Activated B cell treated with CpG ODN at 0.5 μM for 24 hours (primary cell): ENCODE results near the gene REEP5. TPM values are rescaled to one million over a fixed set of nuclear protein-coding genes. Genes with fewer than 3 reads are reported as not detected.

Experiments used
- ATAC-seq: fragments of 200-7000 bp; cut with Tn5 transposase; one replicate; pipeline ENCODE4 v1.10.0; 2021; ENCODE audit warnings: low read depth, mild to moderate bottlenecking, moderate library complexity
- CTCF ChIA-PET: fragments of 350-600 bp; sonication (Branson Sonifier 250); formaldehyde crosslinking; loops from one replicate; lab custom pipeline; 2021; ENCODE audit warnings: antibody characterized with exemption; lab: Charles Lee
- POLR2A ChIA-PET: fragments of 350-600 bp; sonication (Branson Sonifier 250); formaldehyde crosslinking; loops from one replicate; lab custom pipeline; 2021; ENCODE audit warnings: antibody characterized with exemption; lab: Charles Lee
- DNase-seq: peaks from one replicate; pipeline ENCODE4 v3.0.0; 2022
- H3K27ac Mint-ChIP-seq: one replicate; pipeline ENCODE4 v1.8.0; 2020; ENCODE audit warnings: mixed read lengths
- H3K27me3 Mint-ChIP-seq: one replicate; pipeline ENCODE4 v1.8.0; 2021; ENCODE audit warnings: mixed read lengths
- H3K36me3 Mint-ChIP-seq: one replicate; pipeline ENCODE4 v1.8.0; 2021; ENCODE audit warnings: low read depth, mixed read lengths
- H3K4me1 Mint-ChIP-seq: one replicate; pipeline ENCODE4 v1.8.0; 2021; ENCODE audit warnings: mixed read lengths
- H3K4me3 Mint-ChIP-seq: one replicate; pipeline ENCODE4 v1.8.0; 2020; ENCODE audit warnings: mild to moderate bottlenecking, mixed read lengths
- H3K9me3 Mint-ChIP-seq: one replicate; pipeline ENCODE4 v1.8.0; 2020; ENCODE audit warnings: mixed read lengths
- intact Hi-C: fragments of 100-400 bp; cut with micrococcal nuclease; formaldehyde crosslinking; loops from one replicate; pipeline ENCODE4 v1.15.1; 2024
- total RNA-seq: library from RNA; stranded (reverse); gene quantifications from 2 replicates; pipeline ENCODE4 v1.2.3, GENCODE V29; 2022
- TF ChIP-seq, protein P1 (sequence below): fragments of 200-600 bp; IDR thresholded peaks from one replicate; pipeline ENCODE4 v1.8.0; 2022; ENCODE audit warnings: antibody characterized with exemption, mild to moderate bottlenecking

The REEP5 gene
- 44.5 and 46.8 TPM in 2 replicates for total RNA-seq

DNA sequence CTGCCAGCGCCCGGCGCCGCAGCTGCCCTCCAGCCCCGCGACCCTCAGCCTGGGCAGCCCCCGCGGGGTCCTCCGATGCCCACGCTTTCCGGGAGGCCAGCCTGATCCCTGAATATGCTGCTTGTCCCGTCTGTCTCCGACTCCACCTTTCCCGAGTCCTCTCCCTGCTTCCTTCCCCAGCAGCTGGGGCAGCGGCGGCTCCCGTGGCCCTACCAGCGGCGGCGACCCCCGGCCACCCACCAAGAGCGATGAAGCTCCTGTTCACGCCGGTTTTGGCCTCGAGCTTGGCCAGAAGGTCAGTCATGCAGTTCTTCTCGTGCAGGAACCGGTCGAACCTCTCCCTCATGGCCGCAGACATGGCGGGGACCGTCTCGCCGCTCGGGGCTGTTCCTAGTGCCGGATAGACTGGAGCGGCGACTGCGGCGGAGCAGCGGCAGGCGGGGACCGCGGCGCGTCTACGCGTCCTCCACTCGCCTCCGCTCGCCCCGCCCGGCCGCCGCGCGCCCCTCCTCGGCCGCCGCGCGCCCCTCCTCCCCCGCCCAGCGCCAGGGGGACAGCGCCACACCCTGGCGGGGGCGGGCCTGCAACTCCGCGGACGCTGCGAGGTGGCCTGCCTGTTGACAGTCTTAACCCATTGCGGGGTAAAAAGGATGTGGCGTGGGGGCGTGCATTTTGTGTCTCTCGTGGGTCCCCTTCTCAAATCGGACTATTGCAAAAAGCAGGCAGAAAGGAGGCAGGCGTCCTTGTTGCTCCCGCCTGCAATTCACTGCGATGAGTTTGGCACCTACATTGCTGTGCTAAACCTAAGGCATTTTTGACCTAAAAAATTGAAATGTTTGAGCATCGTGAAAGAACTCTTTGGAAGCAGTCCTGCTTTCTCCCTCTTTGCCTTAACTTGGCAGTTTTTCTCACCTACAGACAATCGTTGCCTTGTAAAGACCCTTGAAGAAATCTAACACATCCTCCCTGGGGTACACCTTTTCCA lies at the start of gene REEP5:
TSS of gene REEP5 (minus strand) at position 395 of the 985 bp plus-strand sequence. CDS start at position 358, 37 bp downstream.
- Mint-ChIP-seq H3K4me3 (peak within 1 kb of the TSS; percentile 96), H3K27ac (peak within 1 kb of the TSS; percentile 94), H3K4me1 (peaks cover 80% of the 10 kb centered on the region), H3K9me3 (no peaks in the 10 kb centered on the region), H3K27me3 (no peaks in the 10 kb centered on the region), H3K36me3 (peaks cover 31% of the 10 kb centered on the region)
- peak; percentile 85 for DNase-seq
- peak; percentile 77 for ATAC-seq
- CTCF ChIA-PET, result interaction anchor here (0.8 to 2.9 kb wide), 9 partner anchors 10 to 74 kb away, joined by 3 to 16 read pairs (median 4); partner anchors contain the start of genes DCP2 and SRP19
- TF ChIP-seq, protein P1, sequence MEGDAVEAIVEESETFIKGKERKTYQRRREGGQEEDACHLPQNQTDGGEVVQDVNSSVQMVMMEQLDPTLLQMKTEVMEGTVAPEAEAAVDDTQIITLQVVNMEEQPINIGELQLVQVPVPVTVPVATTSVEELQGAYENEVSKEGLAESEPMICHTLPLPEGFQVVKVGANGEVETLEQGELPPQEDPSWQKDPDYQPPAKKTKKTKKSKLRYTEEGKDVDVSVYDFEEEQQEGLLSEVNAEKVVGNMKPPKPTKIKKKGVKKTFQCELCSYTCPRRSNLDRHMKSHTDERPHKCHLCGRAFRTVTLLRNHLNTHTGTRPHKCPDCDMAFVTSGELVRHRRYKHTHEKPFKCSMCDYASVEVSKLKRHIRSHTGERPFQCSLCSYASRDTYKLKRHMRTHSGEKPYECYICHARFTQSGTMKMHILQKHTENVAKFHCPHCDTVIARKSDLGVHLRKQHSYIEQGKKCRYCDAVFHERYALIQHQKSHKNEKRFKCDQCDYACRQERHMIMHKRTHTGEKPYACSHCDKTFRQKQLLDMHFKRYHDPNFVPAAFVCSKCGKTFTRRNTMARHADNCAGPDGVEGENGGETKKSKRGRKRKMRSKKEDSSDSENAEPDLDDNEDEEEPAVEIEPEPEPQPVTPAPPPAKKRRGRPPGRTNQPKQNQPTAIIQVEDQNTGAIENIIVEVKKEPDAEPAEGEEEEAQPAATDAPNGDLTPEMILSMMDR, result no peak
- intact Hi-C loops, result loop anchor here (1.0 to 5.0 kb wide), 13 partner anchors 8 to 1410 kb away; partner anchors contain the start of genes DCP2, SRP19 and STARD4
- POLR2A ChIA-PET, result interaction anchor here (0.7 to 6.1 kb wide), 12 partner anchors 8 to 399 kb away, joined by 3 to 41 read pairs (median 6); partner anchors contain the start of genes DCP2 and SRP19

DNA sequence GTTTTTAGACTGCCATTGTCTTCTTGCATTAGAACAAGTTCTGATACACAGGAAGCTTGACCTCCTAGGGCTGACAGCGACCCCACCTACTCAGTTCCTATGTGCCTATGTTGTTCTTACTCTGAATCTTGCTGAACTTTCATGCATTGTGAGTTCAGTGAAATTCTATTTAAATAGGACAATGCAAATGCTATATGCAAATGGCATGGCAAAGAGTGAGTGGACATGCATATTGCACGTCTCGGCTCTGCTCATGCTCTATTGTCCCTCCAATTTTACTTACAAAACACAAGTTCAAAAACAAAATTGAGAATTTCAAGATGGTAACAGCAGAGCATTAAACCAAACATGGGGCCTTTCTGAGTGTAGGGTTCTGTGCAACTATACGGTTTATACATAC lies 49.2 kb upstream of the REEP5 start:
- Mint-ChIP-seq H3K4me1 (peaks cover 19% of the 10 kb centered on the region), H3K27me3 (no peaks in the 10 kb centered on the region), H3K36me3 (no peaks in the 10 kb centered on the region), H3K9me3 (no peaks in the 10 kb centered on the region), H3K4me3 (no peak overlapping the region), H3K27ac (no peak overlapping the region)
- DNase-seq, result no peak
- no peak for ATAC-seq
- TF ChIP-seq, protein P1, result no peak
- ChIA-PET CTCF (no interaction called here), POLR2A (no interaction called here)
- intact Hi-C loops, result no loop called here

DNA sequence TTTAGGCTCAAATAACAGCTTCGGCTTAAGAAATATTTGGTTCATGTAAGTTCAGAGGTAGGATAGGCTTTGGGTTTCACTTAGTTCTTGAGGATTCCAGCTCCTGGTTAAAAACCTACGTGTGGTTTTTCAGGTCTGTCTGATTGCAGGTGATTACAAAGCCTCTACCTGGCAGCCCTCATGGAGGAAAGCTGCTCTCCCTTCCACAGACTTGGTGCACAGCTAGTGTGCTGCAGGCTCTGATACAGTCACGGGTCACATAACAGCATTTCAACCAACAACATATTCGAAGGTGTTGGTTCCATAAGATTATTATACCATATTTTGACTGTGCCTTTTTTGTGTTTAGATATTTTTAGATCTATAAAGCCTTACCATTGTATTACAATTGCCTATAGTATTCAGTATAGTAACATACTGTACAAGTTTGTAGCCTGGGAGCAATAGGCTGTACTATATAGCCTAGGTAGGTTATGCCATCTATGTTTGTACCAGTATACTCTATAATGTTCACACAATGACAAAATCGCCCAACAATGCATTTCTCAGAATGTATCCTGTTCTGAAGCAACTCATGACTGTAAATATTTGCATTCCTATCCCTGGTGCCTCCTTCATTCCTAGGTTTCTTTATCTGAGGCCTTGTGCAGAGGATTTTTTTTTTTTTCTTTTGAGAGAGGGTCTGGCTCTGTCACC lies 46.5 kb upstream of the REEP5 start:
- POLR2A ChIA-PET, result interaction anchor here (1.0 to 1.6 kb wide), 2 partner anchors 8 to 47 kb away, joined by 3 to 8 read pairs; partner anchors contain the start of gene DCP2

DNA sequence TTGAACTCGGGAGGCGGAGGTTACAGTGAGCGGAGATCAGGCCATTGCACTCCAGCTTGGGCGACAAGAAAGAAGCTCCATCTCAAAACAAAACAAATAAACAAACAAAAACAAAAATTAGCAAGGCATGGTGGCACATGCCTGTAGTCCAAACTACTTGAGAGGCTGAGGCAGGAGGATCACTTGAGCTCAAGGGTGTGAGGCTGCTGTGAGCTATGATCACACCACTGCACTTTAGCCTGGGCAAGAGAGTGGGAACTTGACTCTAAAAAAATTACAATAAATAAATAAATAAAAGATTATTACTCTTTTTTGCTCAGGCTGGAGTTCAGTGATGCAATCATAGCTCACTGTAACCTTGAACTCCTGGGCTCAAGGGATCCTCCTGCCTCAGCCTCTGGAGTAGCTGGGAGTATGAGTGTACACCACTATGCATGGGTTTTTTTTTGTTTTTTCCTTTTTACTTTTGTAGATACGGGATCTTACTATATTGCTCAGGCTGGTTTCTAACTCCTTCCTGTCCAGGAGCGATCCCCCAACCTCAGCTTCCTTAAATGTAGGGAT lies 45.6 kb upstream of the REEP5 start:
- no peak overlapping the region for H3K27ac Mint-ChIP-seq
- intact Hi-C loops, result no loop called here
- DNase-seq (no peak), ATAC-seq (no peak)
- no peaks in the 10 kb centered on the region for H3K36me3 Mint-ChIP-seq
- ChIA-PET CTCF (interaction anchor here (1.6 kb wide), 1 partner anchor 46 kb away, joined by 4 read pairs; the partner anchor contains the start of gene REEP5), POLR2A (interaction anchor here (1.6 kb wide), 1 partner anchor 9 kb away, joined by 8 read pairs; the partner anchor contains the start of gene DCP2)
- H3K4me3 Mint-ChIP-seq, result no peak overlapping the region
- H3K27me3 Mint-ChIP-seq, result no peaks in the 10 kb centered on the region
- H3K9me3 Mint-ChIP-seq, result no peaks in the 10 kb centered on the region
- H3K4me1 Mint-ChIP-seq, result peaks cover 19% of the 10 kb centered on the region
- TF ChIP-seq, protein P1, result no peak

More for the DNA sequence above, 46.5 kb upstream of the REEP5 start:
- Mint-ChIP-seq H3K36me3 (no peaks in the 10 kb centered on the region), H3K9me3 (no peaks in the 10 kb centered on the region), H3K4me3 (no peak overlapping the region), H3K27ac (no peak overlapping the region), H3K27me3 (no peaks in the 10 kb centered on the region), H3K4me1 (peaks cover 16% of the 10 kb centered on the region)
- TF ChIP-seq, protein P1, result no peak
- no peak for DNase-seq
- no peak for ATAC-seq
- CTCF ChIA-PET, result interaction anchor here (1.6 kb wide), 1 partner anchor 47 kb away, joined by 4 read pairs; the partner anchor contains the start of gene REEP5
- intact Hi-C loops, result no loop called here
